Caco-2 (cell line): Measurements from ENCODE around the gene SLC27A6. TPM values are rescaled to one million over a fixed set of nuclear protein-coding genes. Genes with fewer than 3 reads are reported as not detected.

Experiments used
- BruUV-seq: library from RNA; stranded (reverse); fragments of 400-500 nt; replicated peaks from 2 replicates; lab custom pipeline; 2021; lab: Mats Ljungman, UMichigan
- CTCF ChIA-PET: fragments of 300-600 bp; sonication (Branson Sonifier 250); formaldehyde crosslinking; loops from one replicate; lab custom pipeline; 2022; ENCODE audit warnings: antibody characterized with exemption; lab: Charles Lee
- POLR2A ChIA-PET: fragments of 300-600 bp; sonication (Branson Sonifier 250); formaldehyde crosslinking; loops from one replicate; lab custom pipeline; 2022; ENCODE audit warnings: antibody characterized with exemption; lab: Charles Lee
- DNase-seq, 2 experiments: peaks; one replicate each; pipeline versions ENCODE4 v3.0.0 to v3.0.0-alpha.2; 2020 to 2022
- H3K27me3 ChIP-seq: replicated peaks from 2 replicates; pipeline ENCODE4 v1.6.0; 2011; ENCODE audit warnings: low read length; ENCODE audit not compliant: control insufficient read depth, insufficient read depth
- H3K36me3 ChIP-seq: 2 replicates; pipeline ENCODE4 v1.5.1; 2011; ENCODE audit warnings: low read length; ENCODE audit not compliant: control insufficient read depth, insufficient read depth
- H3K4me1 ChIP-seq: fragments of 250-450 bp; sonication (Bioruptor Pico); 2 replicates; pipeline ENCODE4 v1.5.1; 2020; ENCODE audit warnings: mild to moderate bottlenecking
- H3K4me3 ChIP-seq: 2 replicates; pipeline ENCODE4 v1.5.1; 2011; ENCODE audit warnings: low read depth, mild to moderate bottlenecking, control low read depth, low read length
- H3K9me3 ChIP-seq: fragments of 250-450 bp; sonication (Bioruptor Pico); 2 replicates; pipeline ENCODE4 v1.5.1; 2020; ENCODE audit warnings: mild to moderate bottlenecking, moderate library complexity
- H3K27ac Mint-ChIP-seq: one replicate; pipeline ENCODE4 v1.8.0; 2022; ENCODE audit warnings: mixed read lengths; ENCODE audit not compliant: unreplicated experiment
- H3K27me3 Mint-ChIP-seq: one replicate; pipeline ENCODE4 v1.8.0; 2022; ENCODE audit warnings: mixed read lengths; ENCODE audit not compliant: insufficient read depth, unreplicated experiment
- H3K36me3 Mint-ChIP-seq: one replicate; pipeline ENCODE4 v1.8.0; 2022; ENCODE audit warnings: mild to moderate bottlenecking, mixed read lengths; ENCODE audit not compliant: insufficient read depth, unreplicated experiment
- H3K4me1 Mint-ChIP-seq: one replicate; pipeline ENCODE4 v1.8.0; 2022; ENCODE audit warnings: low read depth, mixed read lengths; ENCODE audit not compliant: unreplicated experiment
- H3K4me3 Mint-ChIP-seq: one replicate; pipeline ENCODE4 v1.8.0; 2022; ENCODE audit warnings: mild to moderate bottlenecking, moderate library complexity, mixed read lengths; ENCODE audit not compliant: unreplicated experiment
- H3K9me3 Mint-ChIP-seq: one replicate; pipeline ENCODE4 v1.8.0; 2022; ENCODE audit warnings: mixed read lengths; ENCODE audit not compliant: unreplicated experiment
- intact Hi-C: fragments of 100-400 bp; cut with micrococcal nuclease; formaldehyde crosslinking; loops from one replicate; pipeline ENCODE4 v1.10.0; 2022; ENCODE audit not compliant: unreplicated experiment
- total RNA-seq: library from RNA; stranded (reverse); gene quantifications from 2 replicates; pipeline ENCODE4 v1.2.3, GENCODE V29; 2022
- TF ChIP-seq, protein P1 (sequence below), 2 experiments: fragments of 200-600 bp in 1 of 2; IDR thresholded peaks; 1 replicate in 1 of 2; 2 replicates in 1 of 2; pipeline versions ENCODE4 v1.5.1 to v1.8.0; 2011 to 2022; ENCODE audit warnings: antibody characterized with exemption in 1 of 2, control low read depth in 1 of 2, inconsistent platforms in 1 of 2, low read depth in 1 of 2, low read length in 1 of 2, mild to moderate bottlenecking in 1 of 2, moderate library complexity in 1 of 2; ENCODE audit not compliant: insufficient read depth in 1 of 2, severe bottlenecking in 1 of 2, unreplicated experiment in 1 of 2

SLC27A6 gene
- total RNA-seq, 1 experiment from 2014 or later: not detected

DNA sequence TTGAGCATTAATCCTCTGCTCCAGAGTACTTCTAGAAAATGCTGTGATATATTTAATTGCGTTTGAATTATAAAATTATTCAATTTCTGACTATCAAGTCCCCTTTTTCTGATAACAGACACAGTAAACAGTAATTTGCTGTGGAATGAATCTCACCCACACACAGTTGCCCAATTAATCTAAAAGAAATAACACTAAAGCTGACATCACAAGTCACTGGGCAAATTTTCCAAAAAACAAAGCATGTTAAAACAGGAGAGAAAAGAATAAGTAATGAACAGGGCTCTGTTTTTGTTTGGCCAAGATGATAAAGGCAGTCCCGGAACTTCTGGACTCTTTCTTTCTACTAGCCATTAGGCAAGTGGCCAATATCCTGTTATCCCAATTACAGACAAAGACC, 56.5 kb downstream of the SLC27A6 start:
- Mint-ChIP-seq H3K27me3 (peaks cover 13% of the 10 kb centered on the region), H3K9me3 (no peaks in the 10 kb centered on the region), H3K27ac (no peak overlapping the region), H3K4me3 (no peak overlapping the region), H3K4me1 (no peaks in the 10 kb centered on the region), H3K36me3 (no peaks in the 10 kb centered on the region)
- CTCF ChIA-PET: no interaction called here
- BruUV-seq: no TSS peak
- H3K27me3 ChIP-seq: no peaks in the 10 kb centered on the region
- no peaks in the 10 kb centered on the region for H3K4me1 ChIP-seq
- no peak for DNase-seq
- TF ChIP-seq, protein P1, sequence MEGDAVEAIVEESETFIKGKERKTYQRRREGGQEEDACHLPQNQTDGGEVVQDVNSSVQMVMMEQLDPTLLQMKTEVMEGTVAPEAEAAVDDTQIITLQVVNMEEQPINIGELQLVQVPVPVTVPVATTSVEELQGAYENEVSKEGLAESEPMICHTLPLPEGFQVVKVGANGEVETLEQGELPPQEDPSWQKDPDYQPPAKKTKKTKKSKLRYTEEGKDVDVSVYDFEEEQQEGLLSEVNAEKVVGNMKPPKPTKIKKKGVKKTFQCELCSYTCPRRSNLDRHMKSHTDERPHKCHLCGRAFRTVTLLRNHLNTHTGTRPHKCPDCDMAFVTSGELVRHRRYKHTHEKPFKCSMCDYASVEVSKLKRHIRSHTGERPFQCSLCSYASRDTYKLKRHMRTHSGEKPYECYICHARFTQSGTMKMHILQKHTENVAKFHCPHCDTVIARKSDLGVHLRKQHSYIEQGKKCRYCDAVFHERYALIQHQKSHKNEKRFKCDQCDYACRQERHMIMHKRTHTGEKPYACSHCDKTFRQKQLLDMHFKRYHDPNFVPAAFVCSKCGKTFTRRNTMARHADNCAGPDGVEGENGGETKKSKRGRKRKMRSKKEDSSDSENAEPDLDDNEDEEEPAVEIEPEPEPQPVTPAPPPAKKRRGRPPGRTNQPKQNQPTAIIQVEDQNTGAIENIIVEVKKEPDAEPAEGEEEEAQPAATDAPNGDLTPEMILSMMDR (IDR thresholded peaks at IDR 0.05; ENCODE audit: insufficient read depth in 1 of 2, low read depth in 1 of 2, low read length in 1 of 2, severe bottlenecking in 1 of 2, unreplicated experiment in 1 of 2): no peak
- POLR2A ChIA-PET: no interaction called here
- intact Hi-C loops: no loop called here
- no peaks in the 10 kb centered on the region for H3K9me3 ChIP-seq
- H3K36me3 ChIP-seq: no peaks in the 10 kb centered on the region
- no peak overlapping the region for H3K4me3 ChIP-seq

DNA sequence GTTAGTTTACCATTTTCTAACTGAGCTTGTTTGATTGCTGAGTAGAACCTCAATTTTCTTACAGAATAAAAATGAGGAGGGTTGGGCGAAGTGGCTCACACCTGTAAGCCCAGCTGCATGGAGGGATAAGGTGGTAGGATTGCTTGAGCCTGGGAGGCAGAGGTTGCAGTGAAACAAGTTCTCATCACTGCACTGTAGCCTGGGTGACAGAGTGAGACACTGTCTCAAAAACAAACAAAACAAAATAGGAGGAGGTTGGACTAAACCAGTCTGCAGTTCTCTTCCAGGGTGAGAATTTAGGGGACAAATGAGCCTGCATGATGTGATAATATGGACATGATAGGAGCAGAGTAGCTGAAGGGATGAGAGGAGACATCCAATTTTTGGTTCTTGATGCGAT, 57.3 kb downstream of the SLC27A6 start:
- intact Hi-C loops: no loop called here

DNA sequence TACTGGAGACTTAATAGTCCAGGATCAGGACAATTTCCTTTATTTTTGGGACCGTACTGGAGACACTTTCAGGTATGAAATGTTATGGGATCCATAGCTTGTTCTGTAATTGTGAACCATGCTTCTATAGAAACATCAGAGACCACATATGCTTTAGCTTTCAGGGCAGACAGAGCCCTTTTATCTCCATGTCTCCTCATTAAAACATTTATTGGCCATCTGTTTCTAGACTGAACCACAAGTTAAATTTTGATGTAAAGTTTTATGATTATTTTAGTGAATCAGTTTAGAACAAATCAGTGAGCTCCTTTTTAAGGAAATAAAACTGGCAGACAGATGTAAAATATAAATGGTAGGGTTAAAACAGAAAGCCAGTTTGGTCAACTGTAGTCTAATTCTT, 62.0 kb downstream of the SLC27A6 start:
- Mint-ChIP-seq H3K27me3 (peaks cover 2% of the 10 kb centered on the region), H3K4me1 (no peaks in the 10 kb centered on the region), H3K9me3 (no peaks in the 10 kb centered on the region), H3K36me3 (no peaks in the 10 kb centered on the region), H3K4me3 (no peak overlapping the region), H3K27ac (no peak overlapping the region)
- TF ChIP-seq, protein P1 (IDR thresholded peaks at IDR 0.05; ENCODE audit: insufficient read depth in 1 of 2, low read depth in 1 of 2, low read length in 1 of 2, severe bottlenecking in 1 of 2, unreplicated experiment in 1 of 2): no peak
- CTCF ChIA-PET: no interaction called here
- Histone ChIP-seq H3K9me3 (no peaks in the 10 kb centered on the region), H3K36me3 (no peaks in the 10 kb centered on the region), H3K4me1 (no peaks in the 10 kb centered on the region), H3K27me3 (no peaks in the 10 kb centered on the region), H3K4me3 (no peak overlapping the region)
- POLR2A ChIA-PET: interaction anchor here (0.7 kb wide), 1 partner anchor 141 kb away, joined by 3 read pairs; no protein-coding TSS in a partner anchor
- intact Hi-C loops: no loop called here
- no TSS peak for BruUV-seq
- DNase-seq: no peak

More for the DNA sequence above, 57.3 kb downstream of the SLC27A6 start:
- Mint-ChIP-seq H3K27ac (no peak overlapping the region), H3K27me3 (peaks cover 13% of the 10 kb centered on the region), H3K9me3 (no peaks in the 10 kb centered on the region), H3K36me3 (no peaks in the 10 kb centered on the region), H3K4me3 (no peak overlapping the region), H3K4me1 (no peaks in the 10 kb centered on the region)
- Histone ChIP-seq H3K27me3 (no peaks in the 10 kb centered on the region), H3K4me1 (no peaks in the 10 kb centered on the region), H3K9me3 (no peaks in the 10 kb centered on the region), H3K36me3 (no peaks in the 10 kb centered on the region), H3K4me3 (no peak overlapping the region)
- POLR2A ChIA-PET: no interaction called here
- no peak for DNase-seq
- CTCF ChIA-PET: no interaction called here
- TF ChIP-seq, protein P1 (IDR thresholded peaks at IDR 0.05; ENCODE audit: insufficient read depth in 1 of 2, low read depth in 1 of 2, low read length in 1 of 2, severe bottlenecking in 1 of 2, unreplicated experiment in 1 of 2): no peak
- no TSS peak for BruUV-seq
